COLO668 (cell line): ENCODE results near the gene MEIS2.
A peak's percentile ranks its signal among the peaks of the same experiment; 100 is the strongest.

Experiments used
- DNase-seq: peaks from one replicate; lab custom pipeline; 2025; ENCODE audit not compliant: unreplicated experiment; lab: John Stamatoyannopoulos, UW

MEIS2 gene

GRCh38 chr15:37098468-37099318 lies 1.7 kb downstream of the MEIS2 start:
- peak; percentile 81 for DNase-seq

- no peak for DNase-seq
Observed at GRCh38 chr15:37097144-37097919, 3.0 kb downstream of the MEIS2 start.

GRCh38 chr15:37096558-37097143 lies 3.7 kb downstream of the MEIS2 start:
- DNase-seq: no peak

- DNase-seq: no peak
Observed at GRCh38 chr15:37095770-37096557, 4.4 kb downstream of the MEIS2 start.

- no peak for DNase-seq
Observed at GRCh38 chr15:37094915-37095711, 5.2 kb downstream of the MEIS2 start.

- no peak for DNase-seq
Observed at GRCh38 chr15:37094333-37094914, 5.9 kb downstream of the MEIS2 start.

GRCh38 chr15:37093480-37094332 lies 6.6 kb downstream of the MEIS2 start:
- no peak for DNase-seq

- no peak for DNase-seq
Observed at GRCh38 chr15:37090543-37091175, 9.7 kb downstream of the MEIS2 start.

- DNase-seq: no peak
Observed at GRCh38 chr15:37088436-37088835, 11.9 kb downstream of the MEIS2 start.

GRCh38 chr15:37087131-37087588 lies 13.2 kb downstream of the MEIS2 start:
- DNase-seq: no peak

GRCh38 chr15:37086521-37086920 lies 13.8 kb downstream of the MEIS2 start:
- DNase-seq: no peak

- DNase-seq: no peak
Observed at GRCh38 chr15:37086120-37086519, 14.2 kb downstream of the MEIS2 start.

- no peak for DNase-seq
Observed at GRCh38 chr15:37084602-37085001, 15.7 kb downstream of the MEIS2 start.

- no peak for DNase-seq
Observed at GRCh38 chr15:37083610-37084009, 16.7 kb downstream of the MEIS2 start.

GRCh38 chr15:37081983-37082382 lies 18.4 kb downstream of the MEIS2 start:
- DNase-seq: no peak

- DNase-seq: no peak
Observed at GRCh38 chr15:37080261-37080921, 20.0 kb downstream of the MEIS2 start.

GRCh38 chr15:37079726-37080125 lies 20.6 kb downstream of the MEIS2 start:
- no peak for DNase-seq

GRCh38 chr15:37078566-37078965 lies 21.8 kb downstream of the MEIS2 start:
- no peak for DNase-seq
